ENCODE results near the gene ATF2. TPM values are rescaled to one million over a fixed set of nuclear protein-coding genes. Genes with fewer than 3 reads are reported as not detected.
A peak's percentile ranks its signal among the peaks of the same experiment; 100 is the strongest.

Gene ATF2
- total and polyA plus RNA-seq, 5 donors from 2014 or later = 22.3 to 62.6 (median 39.6) TPM

- Histone ChIP-seq H3K4me1 (ENCODE audit: control insufficient read depth, insufficient read depth, low read length, poor library complexity, severe bottlenecking) (no peaks in the 10 kb centered on the region), H3K27me3 (ENCODE audit: control insufficient read depth, insufficient read depth, low read length) (no peaks in the 10 kb centered on the region), H3K36me3 (ENCODE audit: control insufficient read depth, insufficient read depth, low read length) (no peaks in the 10 kb centered on the region), H3K9me3 (ENCODE audit: control insufficient read depth in 2 of 2, low read length in 2 of 2) (no peaks in the 10 kb centered on the region), H3K27ac (ENCODE audit: insufficient read depth, low read length, poor library complexity, severe bottlenecking) (no peak overlapping the region), H3K4me3 (ENCODE audit: low read depth, low read length) (peak overlapping the region; percentile 46)
- Mint-ChIP-seq H3K4me3 (peak overlapping the region in 3 of 4 donors; percentile 53 to 75 (median 63)), H3K4me1 (peaks cover 4 to 7% (median 5%) of the 10 kb centered on the region in 4 donors), H3K27me3 (no peaks in the 10 kb centered on the region), H3K9me3 (peaks cover 0 to 1% (median 0%) of the 10 kb centered on the region in 7 donors), H3K27ac (peak overlapping the region; percentile 55 to 68 (median 67)), H3K36me3 (no peaks in the 10 kb centered on the region)
- DNase-seq = peak in 2 of 3 donors; percentile 49 to 62
- peak; percentile 28 to 50 for ATAC-seq (ENCODE audit: low read depth in 2 of 2)
These were observed 131.4 kb downstream of the ATF2 start for GRCh38 chr2:175036582-175037018.

GRCh38 chr2:175035806-175036205 is 132.2 kb downstream of the ATF2 start:
- Mint-ChIP-seq H3K9me3 (peaks cover 0 to 1% (median 0%) of the 10 kb centered on the region in 7 donors), H3K27ac (no peak overlapping the region), H3K27me3 (no peaks in the 10 kb centered on the region), H3K4me1 (peaks cover 4 to 7% (median 5%) of the 10 kb centered on the region in 4 donors), H3K36me3 (no peaks in the 10 kb centered on the region), H3K4me3 (no peak overlapping the region)
- H3K9me3 ChIP-seq (ENCODE audit: control insufficient read depth in 2 of 2, low read length in 2 of 2) = no peaks in the 10 kb centered on the region
- DNase-seq (no peak), ATAC-seq (ENCODE audit: low read depth in 2 of 2) (no peak)
- H3K4me3 ChIP-seq (ENCODE audit: low read depth, low read length) = no peak overlapping the region
- H3K36me3 ChIP-seq (ENCODE audit: control insufficient read depth, insufficient read depth, low read length) = no peaks in the 10 kb centered on the region
- H3K4me1 ChIP-seq (ENCODE audit: control insufficient read depth, insufficient read depth, low read length, poor library complexity, severe bottlenecking) = no peaks in the 10 kb centered on the region
- no peak overlapping the region for H3K27ac ChIP-seq (ENCODE audit: insufficient read depth, low read length, poor library complexity, severe bottlenecking)
- H3K27me3 ChIP-seq (ENCODE audit: control insufficient read depth, insufficient read depth, low read length) = no peaks in the 10 kb centered on the region

GRCh38 chr2:175034716-175035115 is 133.3 kb downstream of the ATF2 start:
- peaks cover 4 to 7% (median 5%) of the 10 kb centered on the region in 4 donors for H3K4me1 Mint-ChIP-seq
- no peaks in the 10 kb centered on the region for H3K36me3 Mint-ChIP-seq
- H3K27me3 Mint-ChIP-seq = no peaks in the 10 kb centered on the region
- ATAC-seq (ENCODE audit: low read depth in 2 of 2) = no peak
- H3K27ac Mint-ChIP-seq = no peak overlapping the region
- H3K4me3 ChIP-seq (ENCODE audit: low read depth, low read length) = no peak overlapping the region
- no peaks in the 10 kb centered on the region for H3K4me1 ChIP-seq (ENCODE audit: control insufficient read depth, insufficient read depth, low read length, poor library complexity, severe bottlenecking)
- H3K9me3 ChIP-seq (ENCODE audit: control insufficient read depth in 2 of 2, low read length in 2 of 2) = no peaks in the 10 kb centered on the region
- H3K9me3 Mint-ChIP-seq = peaks cover 0 to 3% (median 0%) of the 10 kb centered on the region in 7 donors
- no peak overlapping the region for H3K27ac ChIP-seq (ENCODE audit: insufficient read depth, low read length, poor library complexity, severe bottlenecking)
- H3K36me3 ChIP-seq (ENCODE audit: control insufficient read depth, insufficient read depth, low read length) = no peaks in the 10 kb centered on the region
- no peak for DNase-seq
- H3K4me3 Mint-ChIP-seq = no peak overlapping the region
- no peaks in the 10 kb centered on the region for H3K27me3 ChIP-seq (ENCODE audit: control insufficient read depth, insufficient read depth, low read length)

- ATAC-seq (ENCODE audit: low read depth in 2 of 2) (no peak), DNase-seq (peak in 1 of 3 donors; percentile 23)
- Histone ChIP-seq H3K4me1 (ENCODE audit: control insufficient read depth, insufficient read depth, low read length, poor library complexity, severe bottlenecking) (no peaks in the 10 kb centered on the region), H3K27ac (ENCODE audit: insufficient read depth, low read length, poor library complexity, severe bottlenecking) (no peak overlapping the region), H3K4me3 (ENCODE audit: low read depth, low read length) (no peak overlapping the region), H3K27me3 (ENCODE audit: control insufficient read depth, insufficient read depth, low read length) (no peaks in the 10 kb centered on the region), H3K9me3 (ENCODE audit: control insufficient read depth in 2 of 2, low read length in 2 of 2) (no peaks in the 10 kb centered on the region), H3K36me3 (ENCODE audit: control insufficient read depth, insufficient read depth, low read length) (no peaks in the 10 kb centered on the region)
- H3K27me3 Mint-ChIP-seq = no peaks in the 10 kb centered on the region
- H3K4me1 Mint-ChIP-seq = no peaks in the 10 kb centered on the region
- no peak overlapping the region for H3K4me3 Mint-ChIP-seq
- peaks cover 0 to 2% (median 0%) of the 10 kb centered on the region in 7 donors for H3K9me3 Mint-ChIP-seq
- H3K36me3 Mint-ChIP-seq = no peaks in the 10 kb centered on the region
- H3K27ac Mint-ChIP-seq = peak overlapping the region in 2 of 3 donors; percentile 30 to 60
These were observed 137.4 kb downstream of the ATF2 start for GRCh38 chr2:175030380-175031271.

- no peak overlapping the region for H3K4me3 Mint-ChIP-seq
- ATAC-seq (ENCODE audit: low read depth in 2 of 2) = no peak
- no peaks in the 10 kb centered on the region for H3K36me3 ChIP-seq (ENCODE audit: control insufficient read depth, insufficient read depth, low read length)
- no peaks in the 10 kb centered on the region for H3K4me1 ChIP-seq (ENCODE audit: control insufficient read depth, insufficient read depth, low read length, poor library complexity, severe bottlenecking)
- no peak for DNase-seq
- H3K9me3 Mint-ChIP-seq = peaks cover 0 to 7% (median 0%) of the 10 kb centered on the region in 7 donors
- no peaks in the 10 kb centered on the region for H3K27me3 ChIP-seq (ENCODE audit: control insufficient read depth, insufficient read depth, low read length)
- no peak overlapping the region for H3K27ac Mint-ChIP-seq
- H3K4me3 ChIP-seq (ENCODE audit: low read depth, low read length) = no peak overlapping the region
- no peaks in the 10 kb centered on the region for H3K36me3 Mint-ChIP-seq
- no peaks in the 10 kb centered on the region for H3K4me1 Mint-ChIP-seq
- H3K27me3 Mint-ChIP-seq = peaks cover 7% of the 10 kb centered on the region
- no peak overlapping the region for H3K27ac ChIP-seq (ENCODE audit: insufficient read depth, low read length, poor library complexity, severe bottlenecking)
- no peaks in the 10 kb centered on the region for H3K9me3 ChIP-seq (ENCODE audit: control insufficient read depth in 2 of 2, low read length in 2 of 2)
These were observed 140.2 kb downstream of the ATF2 start for GRCh38 chr2:175027755-175028154.

- peaks cover 7% of the 10 kb centered on the region for H3K27me3 Mint-ChIP-seq
- H3K27me3 ChIP-seq (ENCODE audit: control insufficient read depth, insufficient read depth, low read length) = no peaks in the 10 kb centered on the region
- no peak overlapping the region for H3K27ac ChIP-seq (ENCODE audit: insufficient read depth, low read length, poor library complexity, severe bottlenecking)
- no peak overlapping the region for H3K27ac Mint-ChIP-seq
- no peaks in the 10 kb centered on the region for H3K4me1 ChIP-seq (ENCODE audit: control insufficient read depth, insufficient read depth, low read length, poor library complexity, severe bottlenecking)
- no peak overlapping the region for H3K4me3 Mint-ChIP-seq
- no peaks in the 10 kb centered on the region for H3K36me3 Mint-ChIP-seq
- no peak overlapping the region for H3K4me3 ChIP-seq (ENCODE audit: low read depth, low read length)
- H3K9me3 Mint-ChIP-seq = peaks cover 0 to 7% (median 0%) of the 10 kb centered on the region in 7 donors
- no peaks in the 10 kb centered on the region for H3K36me3 ChIP-seq (ENCODE audit: control insufficient read depth, insufficient read depth, low read length)
- no peaks in the 10 kb centered on the region for H3K4me1 Mint-ChIP-seq
- DNase-seq (no peak), ATAC-seq (ENCODE audit: low read depth in 2 of 2) (no peak)
- H3K9me3 ChIP-seq (ENCODE audit: control insufficient read depth in 2 of 2, low read length in 2 of 2) = no peaks in the 10 kb centered on the region
These were observed 141.6 kb downstream of the ATF2 start for GRCh38 chr2:175026385-175026784.

- DNase-seq = no peak
- Mint-ChIP-seq H3K4me3 (no peak overlapping the region), H3K9me3 (peaks cover 0 to 7% (median 0%) of the 10 kb centered on the region in 7 donors), H3K36me3 (no peaks in the 10 kb centered on the region), H3K27ac (no peak overlapping the region), H3K27me3 (peaks cover 7% of the 10 kb centered on the region), H3K4me1 (no peaks in the 10 kb centered on the region)
- Histone ChIP-seq H3K27me3 (ENCODE audit: control insufficient read depth, insufficient read depth, low read length) (no peaks in the 10 kb centered on the region), H3K27ac (ENCODE audit: insufficient read depth, low read length, poor library complexity, severe bottlenecking) (no peak overlapping the region), H3K4me3 (ENCODE audit: low read depth, low read length) (no peak overlapping the region), H3K9me3 (ENCODE audit: control insufficient read depth in 2 of 2, low read length in 2 of 2) (no peaks in the 10 kb centered on the region), H3K4me1 (ENCODE audit: control insufficient read depth, insufficient read depth, low read length, poor library complexity, severe bottlenecking) (no peaks in the 10 kb centered on the region), H3K36me3 (ENCODE audit: control insufficient read depth, insufficient read depth, low read length) (no peaks in the 10 kb centered on the region)
- no peak for ATAC-seq (ENCODE audit: low read depth in 2 of 2)
These were observed 142.1 kb downstream of the ATF2 start for GRCh38 chr2:175025946-175026345.

Measured in CD4-positive, CD25-positive, alpha-beta regulatory T cell (primary cell).